Ovary (tissue), 3 donors: Measurements from ENCODE around the gene ARAP1.

Experiments
- CTCF ChIP-seq, 3 donors: fragments of 450-650 bp in 2 of 3; fragments of 200-600 bp in 1 of 3; IDR thresholded peaks; one replicate each; pipeline versions ENCODE4 v1.5.1 to v1.8.0; 2016 to 2022; ENCODE audit warnings: antibody characterized with exemption in 3 of 3, mild to moderate bottlenecking in 1 of 3
- POLR2A ChIP-seq: fragments of 450-650 bp; IDR thresholded peaks from one replicate; pipeline ENCODE4 v1.6.1; 2017; ENCODE audit warnings: antibody characterized with exemption, mild to moderate bottlenecking, moderate library complexity
- donor health status: DM: no; HTN: no; CAD: no.

DNA sequence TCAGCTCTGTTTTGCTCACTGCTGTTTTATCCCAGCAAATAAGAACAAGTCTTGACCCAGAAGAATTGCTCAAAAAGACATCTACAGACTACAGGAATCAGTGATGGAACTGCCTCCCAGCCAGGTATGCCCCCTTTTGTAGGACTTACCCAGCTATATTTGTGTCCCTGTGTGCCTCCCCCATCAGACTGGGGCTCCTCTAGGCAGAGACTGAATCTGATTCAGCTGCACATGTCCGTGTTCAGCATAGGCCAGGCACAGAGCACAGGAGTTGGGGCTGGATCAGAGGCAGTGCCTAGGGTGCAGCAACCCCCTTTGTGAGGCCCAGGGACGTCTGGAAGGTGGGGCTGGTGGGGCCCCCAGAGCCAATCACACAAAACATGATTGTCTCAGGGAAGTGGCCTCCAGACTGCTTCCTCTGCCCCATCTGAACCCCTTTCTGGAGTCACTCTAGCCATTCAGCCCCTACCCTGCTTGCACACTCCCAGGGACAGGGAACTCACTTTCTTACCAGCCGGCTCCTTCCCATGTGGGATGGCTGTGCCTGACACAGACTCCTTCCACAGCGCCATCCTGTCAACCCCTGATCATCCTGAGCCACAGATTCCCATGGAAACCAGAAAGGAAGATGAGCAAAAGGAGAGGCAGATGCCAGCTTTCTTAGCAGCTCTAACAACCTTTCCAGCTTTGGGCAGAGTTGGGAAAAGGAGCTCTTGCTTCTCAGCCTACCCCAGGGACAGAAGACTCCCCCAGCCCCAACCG, 102.8 kb downstream of the ARAP1 start:
- TF ChIP-seq CTCF (IDR thresholded peaks at IDR 0.05) = no peak
- TF ChIP-seq POLR2A = no peak
